HG03432 (cell line): ENCODE results near the gene TMEM238L.

ENCODE experiments used
- ATAC-seq: cut with Tn5 transposase; IDR thresholded peaks from one replicate; pipeline ENCODE4 v1.9.1; 2021; ENCODE audit warnings: mild to moderate bottlenecking, moderate library complexity; ENCODE audit not compliant: unreplicated experiment

The TMEM238L gene

DNA sequence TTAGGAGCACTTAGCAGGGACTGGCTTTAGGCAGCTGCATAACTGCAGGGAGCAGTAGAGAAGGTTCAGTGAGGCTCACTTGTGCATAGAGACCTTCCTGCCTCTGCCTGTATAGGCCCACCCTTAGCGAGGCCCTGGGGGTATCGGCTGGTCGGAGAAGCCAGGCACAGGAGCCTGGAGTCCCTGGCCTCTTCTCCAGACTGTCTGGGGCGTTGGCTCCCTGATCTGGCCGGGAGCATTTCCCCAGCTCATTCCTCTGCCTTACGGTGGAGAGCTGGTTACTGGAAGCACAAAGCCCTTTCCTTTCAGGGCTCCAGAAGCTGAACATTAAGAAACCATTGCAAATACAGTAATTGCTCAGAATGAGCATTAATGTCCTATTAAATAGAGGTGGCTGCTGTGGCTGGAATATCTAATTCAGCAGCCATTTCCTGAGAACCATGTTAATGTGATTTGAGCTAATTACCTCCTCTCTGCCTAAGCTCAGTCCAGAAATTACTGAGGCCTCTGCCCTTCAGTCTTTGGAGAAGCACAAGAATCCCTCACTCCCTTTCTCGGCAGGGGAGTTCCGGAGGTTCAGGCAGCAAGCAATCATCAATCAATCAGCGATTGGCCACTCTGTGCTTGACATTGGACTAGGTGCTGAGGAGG lies 55.2 kb downstream of the TMEM238L start:
- ATAC-seq = no peak

DNA sequence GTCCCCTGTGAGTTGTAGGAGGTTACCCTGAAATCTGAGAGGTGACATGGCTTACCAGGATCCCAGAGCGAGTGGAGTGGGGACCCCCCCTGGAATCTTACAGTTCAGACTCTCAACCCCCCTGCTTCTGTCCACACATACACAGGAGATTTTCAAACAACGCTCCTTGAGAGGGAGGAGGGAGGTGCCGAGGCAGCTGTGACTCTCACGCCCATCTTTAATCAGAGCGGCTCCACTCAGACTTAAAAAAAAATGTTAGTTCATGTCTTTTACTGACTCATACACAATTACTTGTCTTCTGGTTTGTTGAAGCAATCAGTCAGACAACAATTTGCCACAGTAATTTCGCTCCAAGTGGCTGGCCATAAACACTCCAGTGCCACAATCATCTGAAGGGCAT lies 58.7 kb downstream of the TMEM238L start:
- ATAC-seq = no peak
